ENCODE measurements around the gene FRMD4A.
"Not testable (repeated sequence)": the region's sequence is repeated elsewhere in the genome, so short reads cannot be mapped to it uniquely, and the experiment has no call there.

The FRMD4A gene

DNA sequence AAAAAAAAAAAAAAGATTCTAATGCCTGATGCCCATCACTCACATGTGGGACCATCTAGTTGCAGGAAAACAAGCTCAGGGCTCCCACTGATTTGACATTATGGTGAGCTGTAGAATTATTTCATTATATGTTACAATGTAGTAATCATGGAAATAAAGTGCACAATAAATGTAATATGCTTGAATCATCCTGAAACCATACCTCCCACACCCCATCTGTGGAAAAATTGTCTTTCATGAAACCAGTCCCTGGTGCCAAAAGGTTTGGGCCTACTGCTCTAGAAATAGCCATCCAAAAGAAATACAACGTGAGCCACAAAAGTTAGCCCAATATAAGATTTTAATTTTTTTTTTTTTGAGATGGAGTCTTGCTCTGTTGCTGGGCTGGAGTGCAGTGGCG is 478.8 kb downstream of the FRMD4A start:
- DNase-seq (ENCODE audit: low read depth in 2 of 2) = no peak

DNA sequence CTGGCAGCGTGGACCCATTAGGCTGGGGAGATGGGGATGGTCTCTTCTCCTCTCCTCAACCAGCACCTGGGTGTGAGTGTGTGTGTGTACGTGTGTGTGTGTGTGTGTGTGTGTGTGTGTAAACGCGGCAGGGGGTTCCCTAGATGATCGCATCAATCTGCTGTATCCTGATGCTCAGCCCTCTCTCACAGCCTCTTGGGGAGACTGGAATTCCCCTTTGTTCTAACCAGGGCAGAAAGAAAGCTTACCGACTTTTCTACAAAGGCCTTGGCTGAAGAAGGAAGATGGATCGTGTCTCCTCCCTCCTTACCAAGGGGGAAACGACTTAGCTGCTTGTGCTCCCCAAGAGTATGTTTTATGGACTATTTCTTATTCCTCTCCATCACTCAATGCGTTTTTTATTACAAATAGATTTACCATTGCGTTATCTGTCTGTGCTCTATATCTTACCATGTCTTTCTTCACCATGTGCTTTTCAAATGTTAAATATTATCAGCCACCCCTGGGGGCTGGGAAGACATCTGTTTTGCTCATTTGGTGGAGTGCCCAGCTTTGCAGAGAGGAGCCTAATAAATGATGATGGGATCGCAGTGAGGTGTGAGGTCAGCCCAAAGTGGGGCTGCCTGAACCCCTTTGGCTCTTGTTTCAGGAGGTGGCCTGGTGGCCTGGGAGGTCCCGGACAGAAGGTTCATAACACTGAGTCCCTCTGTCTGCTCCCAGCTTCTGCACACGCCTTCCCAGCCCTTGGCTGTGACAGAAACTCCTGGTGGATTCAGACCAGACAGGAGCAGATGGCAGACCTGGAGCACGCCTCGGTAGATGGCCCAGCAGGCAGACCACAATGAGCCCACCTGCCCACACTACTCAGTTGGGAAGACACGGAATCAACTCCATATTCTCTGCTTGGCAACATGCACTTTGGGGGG is 481.9 kb downstream of the FRMD4A start:
- DNase-seq (ENCODE audit: low read depth in 2 of 2) = no peak

DNA sequence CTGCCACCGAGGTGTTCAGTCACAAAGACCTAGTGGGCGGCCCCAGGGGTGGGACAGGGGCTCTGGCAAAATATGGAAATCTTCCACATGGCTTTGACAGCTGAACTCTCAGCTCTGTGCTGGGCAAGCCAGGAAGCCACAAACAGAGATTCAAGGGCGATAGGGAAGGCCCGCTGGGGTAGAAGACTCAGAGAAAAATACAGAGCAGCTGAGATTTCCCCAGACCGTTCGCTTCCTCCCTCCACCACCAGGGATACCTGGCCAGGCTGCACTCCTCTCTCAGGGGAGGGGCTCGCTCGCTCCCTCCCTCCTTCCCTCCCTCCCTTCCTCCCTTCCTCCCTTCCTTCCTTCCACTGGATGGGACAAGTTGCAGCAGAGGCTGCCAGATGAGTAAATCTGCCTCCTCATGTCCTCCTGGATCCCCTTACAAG is 483.5 kb downstream of the FRMD4A start:
- no peak for DNase-seq (ENCODE audit: low read depth in 2 of 2)

DNA sequence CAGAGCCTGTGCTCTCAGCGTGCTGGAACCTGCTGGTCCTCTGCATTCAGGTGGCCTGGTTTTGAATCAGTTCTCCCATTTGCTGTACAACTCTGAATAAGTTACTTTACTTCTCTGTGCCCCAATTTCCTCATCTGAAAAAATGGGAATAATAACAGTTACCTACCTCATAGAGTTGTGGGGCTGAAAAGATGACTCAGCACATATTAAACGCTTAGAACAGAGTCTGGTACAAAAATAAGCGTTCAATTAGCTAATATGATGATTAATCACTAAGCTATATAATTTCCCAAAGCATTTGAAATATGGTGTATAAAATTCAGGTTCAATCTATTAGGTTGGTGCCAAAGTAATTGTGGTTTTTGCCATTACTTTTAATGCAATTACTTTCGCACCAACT is 484.8 kb downstream of the FRMD4A start:
- DNase-seq (ENCODE audit: low read depth in 2 of 2) = no peak

DNA sequence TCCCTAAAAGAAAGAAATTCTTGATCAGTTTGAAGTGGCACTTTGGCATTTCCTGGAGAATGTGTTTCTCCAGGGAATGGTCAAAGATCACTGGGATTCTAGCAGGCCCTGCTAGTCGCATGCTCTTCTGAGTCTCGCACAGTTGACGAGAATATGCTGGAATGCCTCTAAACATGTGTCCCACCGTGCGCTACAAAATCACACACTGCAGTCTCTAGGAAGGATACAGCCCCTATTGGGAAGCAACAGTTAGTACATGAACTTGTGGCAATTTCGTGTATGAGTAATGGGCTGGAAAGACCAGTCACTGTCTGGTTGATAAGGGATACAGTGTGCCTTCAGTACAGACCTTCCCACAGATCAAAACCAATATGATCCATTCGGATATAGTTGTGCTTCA is 486.1 kb downstream of the FRMD4A start:
- no peak for DNase-seq (ENCODE audit: low read depth in 2 of 2)

DNA sequence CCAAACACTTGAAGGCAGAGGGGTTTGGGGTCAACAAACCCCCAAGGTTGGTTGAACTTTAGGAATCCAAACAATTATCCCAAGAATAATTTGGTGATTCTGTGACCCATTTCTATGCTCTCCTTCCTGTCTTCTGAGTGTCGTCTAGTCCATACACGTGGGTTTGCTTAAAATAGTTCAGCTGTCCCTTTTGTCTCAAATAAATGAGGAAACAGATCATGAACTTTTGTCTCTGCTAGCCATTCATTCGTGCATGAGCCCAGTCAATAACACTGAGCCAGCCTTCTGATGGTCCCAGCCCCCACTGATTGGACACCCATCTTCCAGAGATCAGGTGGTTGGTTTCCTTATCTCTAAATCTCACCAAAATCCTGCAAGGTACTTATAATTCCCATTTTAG is 488.6 kb downstream of the FRMD4A start:
- no peak for DNase-seq (ENCODE audit: low read depth in 2 of 2)

DNA sequence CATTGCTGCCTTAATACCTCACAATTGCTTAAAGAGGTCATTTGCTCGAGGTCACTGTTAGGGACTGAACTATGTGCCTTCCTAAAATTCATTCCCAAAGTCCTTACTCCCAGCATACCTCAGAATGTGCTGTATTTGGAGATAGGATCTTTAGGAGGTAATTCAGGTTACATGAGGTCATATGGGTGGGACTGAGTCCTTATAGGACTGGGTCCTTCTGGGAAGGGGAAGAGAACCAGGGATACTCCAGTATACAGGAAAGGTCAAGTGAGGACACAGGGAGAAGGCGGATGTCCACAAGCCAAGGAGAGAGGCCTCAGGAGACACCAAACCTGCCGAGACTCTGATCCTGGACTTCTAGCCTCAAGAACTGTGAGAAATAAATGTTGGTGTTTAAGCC is 490.7 kb downstream of the FRMD4A start:
- no peak for DNase-seq (ENCODE audit: low read depth in 2 of 2)

DNA sequence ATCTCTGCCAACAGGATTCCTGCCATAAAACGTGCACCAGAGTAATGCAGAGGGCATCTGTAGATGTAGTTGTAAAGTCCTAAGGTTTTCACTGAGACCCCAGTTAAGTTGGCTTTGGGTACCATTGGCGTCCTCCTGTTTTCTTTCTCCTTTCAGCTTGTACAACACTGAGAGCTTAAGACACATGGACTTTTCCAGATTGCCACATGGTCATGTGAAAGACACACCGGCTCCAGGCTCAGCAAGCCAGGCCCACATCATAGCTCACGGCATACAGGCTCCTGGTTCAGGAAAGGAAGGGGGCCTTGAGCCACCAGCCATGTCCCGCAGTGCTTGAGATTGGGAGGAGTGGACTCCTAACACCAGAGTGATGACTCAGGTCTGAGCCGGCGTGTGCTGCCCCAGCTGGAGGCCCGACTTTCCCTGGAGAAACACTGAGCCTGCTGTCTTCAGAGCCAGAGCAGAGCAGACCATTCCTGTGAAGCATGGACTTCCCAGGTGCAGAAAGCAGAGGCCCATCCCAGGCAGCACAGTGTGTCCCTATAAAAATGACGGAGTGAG is 491.2 kb downstream of the FRMD4A start:
- no peak for DNase-seq (ENCODE audit: low read depth in 2 of 2)

DNA sequence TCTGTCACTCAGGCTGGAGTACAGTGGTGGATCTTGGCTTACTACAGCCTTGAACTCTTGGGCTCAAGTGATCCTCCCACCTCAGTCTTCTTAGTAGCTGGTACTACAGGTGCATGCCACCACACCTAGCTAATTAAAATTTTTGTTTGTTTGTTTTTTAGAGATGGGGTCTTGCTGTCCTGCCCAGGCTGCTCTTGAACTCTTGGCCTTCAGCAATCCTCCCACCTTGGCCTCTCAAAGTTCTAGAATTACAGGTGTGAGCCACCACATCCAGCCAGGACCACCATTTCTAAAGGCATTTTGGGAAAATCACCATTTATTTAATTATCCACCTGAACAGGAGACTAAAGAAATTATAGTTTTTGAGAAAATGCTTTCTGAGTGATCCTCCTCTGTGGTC is 491.7 kb downstream of the FRMD4A start:
- DNase-seq (ENCODE audit: low read depth in 2 of 2) = no peak

DNA sequence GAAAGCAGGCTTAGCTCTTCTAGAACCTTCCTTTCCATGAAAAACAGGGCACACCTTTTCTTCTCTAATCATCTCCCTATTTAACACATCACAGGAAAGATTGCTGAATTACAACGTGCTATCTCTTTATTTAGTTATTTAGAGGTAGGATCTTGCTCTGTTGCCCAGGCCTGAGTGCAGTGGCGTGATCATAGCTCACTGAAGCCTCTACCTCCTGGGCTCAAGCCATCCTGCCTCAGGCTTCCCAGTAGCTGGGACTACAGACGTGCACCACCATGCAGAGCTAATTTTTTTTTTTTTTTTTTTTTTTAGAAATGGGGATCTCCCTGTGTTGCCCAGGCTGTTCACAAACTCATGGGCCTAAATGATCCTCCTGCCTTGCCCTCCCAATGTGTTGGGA is 492.8 kb downstream of the FRMD4A start:
- no peak for DNase-seq (ENCODE audit: low read depth in 2 of 2)

DNA sequence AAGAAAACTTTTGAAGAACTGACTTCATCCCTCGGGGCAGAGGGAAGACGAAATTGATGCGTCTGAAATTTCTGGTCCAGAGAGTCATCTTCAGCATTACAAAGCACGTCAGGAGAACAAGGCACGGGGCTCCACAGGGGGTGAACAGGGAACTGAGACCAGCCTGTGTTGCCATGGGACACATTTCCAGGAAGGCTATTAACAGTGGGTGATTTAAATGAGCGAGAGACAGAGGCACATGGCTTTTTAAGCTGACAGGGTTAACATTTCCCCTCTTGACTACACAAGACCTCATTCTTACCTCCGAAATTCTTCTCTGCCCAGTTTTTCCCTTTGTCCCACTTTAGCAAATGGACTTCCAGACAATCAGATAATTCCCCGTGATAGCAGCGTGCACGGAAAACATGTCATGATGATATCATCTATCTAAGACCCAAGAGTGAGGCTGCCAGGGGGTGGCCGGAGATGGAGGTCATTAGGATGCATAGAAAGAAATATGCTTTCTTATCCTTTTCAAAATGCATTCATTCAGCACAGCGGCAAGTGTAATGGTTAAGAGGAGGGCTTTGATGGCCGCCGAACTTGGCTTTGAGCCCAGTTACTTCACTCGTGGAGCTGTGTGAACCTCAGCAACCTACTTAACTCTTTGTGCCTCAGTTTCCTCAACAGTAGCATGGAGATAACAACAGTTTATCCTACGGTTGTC is 496.0 kb downstream of the FRMD4A start:
- DNase-seq (ENCODE audit: low read depth in 2 of 2) = no peak

DNA sequence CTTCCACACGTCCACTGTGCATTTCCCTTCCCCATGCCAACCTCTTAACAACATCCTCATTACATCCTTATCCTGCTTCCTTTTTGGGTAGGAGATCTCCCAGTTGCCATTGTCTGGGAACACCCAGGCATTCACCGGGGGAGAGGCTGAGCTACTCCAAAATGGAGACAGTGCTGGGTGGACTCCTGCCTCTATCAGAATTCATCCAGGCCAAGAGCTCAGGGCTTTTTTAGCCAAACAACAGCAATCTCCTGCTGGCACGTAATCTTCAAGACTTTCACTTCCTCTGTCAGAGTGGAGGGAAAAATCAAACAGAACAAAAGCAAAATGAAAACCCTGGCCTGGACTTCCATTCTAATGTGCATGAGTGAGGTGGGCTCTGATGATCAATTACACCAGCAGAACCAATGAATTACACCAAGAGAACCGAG is 499.0 kb downstream of the FRMD4A start:
- no peak for DNase-seq (ENCODE audit: low read depth in 2 of 2)

DNA sequence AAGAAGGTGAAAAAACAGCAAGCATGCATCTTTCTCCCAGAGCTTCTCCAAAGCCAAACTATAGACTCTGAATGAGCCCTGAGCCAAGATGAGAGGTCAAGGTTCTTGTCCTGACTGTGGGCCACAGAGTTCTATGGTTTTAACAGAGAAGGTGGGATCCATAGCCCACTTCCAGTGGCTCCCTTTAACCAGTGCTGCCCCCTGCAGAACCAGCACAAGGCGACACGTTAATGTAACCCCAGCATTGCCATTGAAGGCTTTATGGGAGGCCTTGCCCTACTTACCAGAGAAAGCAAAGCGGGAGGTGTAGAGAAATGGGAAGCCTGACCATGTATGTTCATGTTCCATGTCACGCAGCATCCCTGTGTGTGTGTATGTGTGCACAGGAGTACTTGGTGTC is 500.3 kb downstream of the FRMD4A start:
- DNase-seq (ENCODE audit: low read depth in 2 of 2) = no peak

DNA sequence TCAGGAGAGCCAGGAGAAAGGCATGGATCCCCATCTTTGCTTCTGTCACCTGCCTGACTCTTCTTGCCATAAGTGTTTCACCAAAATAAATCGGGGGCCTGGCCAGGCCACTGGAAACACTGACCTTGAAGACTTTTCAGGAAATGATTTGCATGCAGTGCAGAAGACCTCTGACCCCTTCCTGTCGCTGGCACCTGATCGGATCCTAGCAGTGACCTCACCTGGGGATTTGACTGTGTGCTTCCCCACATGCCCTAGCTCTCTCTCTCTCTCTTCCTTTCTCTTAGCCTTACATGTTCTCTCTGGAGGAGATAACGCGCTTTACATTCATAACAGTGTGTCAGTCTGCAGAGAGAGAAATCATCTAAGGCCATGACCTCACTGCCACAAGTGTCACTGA is 500.9 kb downstream of the FRMD4A start:
- DNase-seq (ENCODE audit: low read depth in 2 of 2) = no peak

DNA sequence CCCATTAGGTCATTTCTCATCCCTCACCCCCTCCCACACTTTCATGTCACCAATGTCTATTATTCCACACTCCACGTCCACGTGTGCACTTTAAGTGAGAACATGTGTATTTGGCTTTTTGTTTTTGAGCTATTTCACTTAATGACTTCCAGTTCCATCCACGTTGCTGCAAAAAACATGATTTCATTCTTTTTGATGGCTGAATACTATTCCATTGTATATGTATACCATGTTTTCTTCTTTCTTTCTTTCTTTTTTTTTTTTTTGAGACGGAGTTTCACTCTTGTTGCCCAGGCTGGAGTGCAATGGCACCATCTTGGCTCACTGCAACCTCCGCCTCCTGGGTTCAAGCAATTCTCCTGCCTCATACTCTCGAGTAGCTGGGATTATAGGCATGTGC is 502.4 kb downstream of the FRMD4A start:
- DNase-seq (ENCODE audit: low read depth in 2 of 2) = not testable (repeated sequence)

DNA sequence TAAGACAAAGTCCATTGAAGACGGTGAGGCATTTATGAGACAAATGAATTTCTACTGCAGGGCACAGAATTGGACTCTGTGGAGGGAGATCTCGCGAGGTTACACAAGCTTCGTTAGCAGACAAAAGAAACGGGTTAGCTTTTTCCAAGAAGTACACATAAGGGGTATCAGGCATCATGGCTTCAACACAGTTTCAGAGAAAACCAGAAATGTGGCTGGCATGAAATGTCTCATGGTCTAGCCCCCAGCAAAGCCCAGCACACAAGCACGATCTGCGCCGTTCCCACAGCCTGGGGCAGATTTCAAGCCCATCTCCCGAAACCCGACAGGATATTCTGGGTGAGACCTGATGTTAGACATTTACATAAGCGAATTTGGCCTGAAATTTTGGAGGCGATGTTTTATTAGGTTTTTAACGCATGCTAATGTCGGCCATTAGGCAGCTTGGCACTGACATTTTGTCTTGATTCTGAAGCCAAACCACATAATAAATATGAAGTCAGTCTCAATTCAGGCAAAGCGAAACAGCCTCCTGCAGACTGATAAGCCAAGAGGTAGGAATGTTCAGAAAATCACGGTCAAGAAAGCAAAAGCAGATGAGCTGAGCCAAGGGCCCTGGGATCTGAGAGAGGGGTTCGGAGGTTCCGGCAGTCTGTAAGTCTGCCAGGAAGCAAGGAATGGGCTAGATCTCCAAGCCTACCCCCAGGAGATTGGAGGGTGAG is 503.5 kb downstream of the FRMD4A start:
- DNase-seq (ENCODE audit: low read depth in 2 of 2) = no peak

DNA sequence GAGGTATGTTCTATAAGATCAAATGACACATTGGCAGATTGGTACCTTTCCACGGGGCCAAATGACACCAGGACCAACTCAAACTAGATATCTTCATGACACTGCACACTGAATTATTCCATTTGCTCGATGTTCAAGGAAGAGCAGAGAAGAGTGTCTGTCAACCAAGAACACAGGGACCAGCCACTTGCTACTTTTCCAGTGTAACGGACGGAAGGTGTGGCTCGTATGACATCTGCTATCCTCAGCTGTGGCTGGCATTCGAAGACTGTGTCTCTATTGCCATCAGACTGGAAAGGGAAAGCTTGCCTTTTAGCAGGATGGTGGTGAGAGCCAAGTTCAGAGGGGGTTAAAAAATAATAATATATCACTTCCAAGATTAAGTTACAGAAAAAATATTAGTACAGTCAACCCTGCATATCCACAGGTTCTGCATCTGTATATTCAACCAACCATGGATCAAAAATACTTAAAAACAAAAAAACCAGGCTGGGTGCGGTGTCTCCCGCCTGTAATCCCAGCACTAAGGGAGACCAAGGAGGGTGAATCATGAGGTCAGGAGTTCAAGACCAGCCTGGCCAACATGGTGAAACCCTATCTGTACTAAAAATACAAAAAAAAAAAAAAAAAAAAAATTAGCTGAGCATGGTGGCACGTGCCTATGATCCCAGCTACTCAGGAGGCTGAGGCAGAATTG is 506.9 kb downstream of the FRMD4A start:
- DNase-seq (ENCODE audit: low read depth in 2 of 2) = no peak

DNA sequence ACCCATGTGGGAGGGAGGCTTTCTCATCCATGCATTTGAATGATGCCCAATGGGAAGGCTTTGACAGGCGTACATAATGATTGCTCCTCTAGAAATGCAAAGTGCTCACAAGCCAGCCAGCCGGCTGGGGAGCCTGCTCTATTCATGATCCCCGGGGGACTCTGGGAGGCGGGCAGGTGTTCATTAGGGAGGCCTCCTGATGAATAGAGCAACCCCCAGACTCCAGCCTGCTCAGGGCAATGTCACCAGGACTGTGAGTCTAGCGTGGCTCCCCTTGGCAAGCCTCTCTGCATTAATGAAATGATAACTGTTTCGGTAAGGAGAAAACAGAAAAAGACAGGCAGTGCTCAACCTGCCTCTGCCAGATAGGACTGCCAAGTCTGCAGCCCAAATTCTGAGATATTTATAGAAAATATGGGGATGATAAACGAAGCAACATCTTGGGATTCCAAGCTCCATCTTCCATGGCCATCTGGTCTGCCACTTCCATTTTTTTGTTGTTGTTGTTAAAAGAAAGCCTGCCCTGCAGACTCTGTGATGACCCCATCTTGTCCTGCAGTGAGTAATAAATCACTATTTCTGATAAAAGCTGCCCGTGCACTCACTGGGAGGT is 507.5 kb downstream of the FRMD4A start:
- no peak for DNase-seq (ENCODE audit: low read depth in 2 of 2)

DNA sequence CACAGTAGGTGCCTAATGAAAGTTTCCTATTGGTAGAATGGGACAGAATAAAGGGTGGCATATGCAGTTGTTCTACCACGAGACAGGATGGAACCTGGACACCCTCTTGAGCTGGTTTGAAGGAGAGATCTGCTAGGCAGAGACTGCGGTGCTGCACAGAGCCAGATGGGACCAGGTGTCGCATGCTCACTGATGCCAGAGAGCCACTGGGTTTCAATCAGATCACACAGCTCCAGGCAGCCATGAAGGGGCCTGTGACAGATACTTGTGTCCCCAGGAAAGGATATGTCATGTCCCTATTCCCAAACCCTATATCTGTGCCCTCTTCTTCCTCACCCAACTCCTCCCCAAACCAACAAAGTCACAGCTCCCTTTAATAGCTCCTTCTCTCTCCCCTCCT is 508.2 kb downstream of the FRMD4A start:
- DNase-seq (ENCODE audit: low read depth in 2 of 2) = no peak

DNA sequence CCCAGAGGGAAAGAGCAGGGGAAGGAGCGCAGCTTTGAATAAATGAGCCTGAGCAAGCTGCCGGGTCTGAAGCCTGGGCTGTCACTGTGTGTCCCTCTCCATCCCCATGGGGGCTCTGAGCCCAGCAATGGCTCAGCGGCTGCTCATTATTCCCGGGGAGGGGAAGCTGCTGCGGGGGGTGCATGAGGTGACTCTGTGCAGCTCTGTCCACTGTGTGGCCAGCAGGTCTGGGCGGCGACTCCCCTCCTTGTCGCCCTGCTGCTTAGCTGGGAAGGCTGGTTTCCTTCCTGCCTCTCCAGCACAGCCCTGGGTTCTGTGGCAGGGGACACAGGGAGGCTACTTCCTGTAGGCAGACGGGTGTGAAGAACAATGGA is 509.8 kb downstream of the FRMD4A start:
- DNase-seq (ENCODE audit: low read depth in 2 of 2) = no peak

Data from stimulated activated CD4-positive, alpha-beta T cell treated with anti-CD3 and anti-CD28 coated beads, Interleukin-15, amount 100 ng/mL, for 48 hours (primary cell).